SH-SY5Y (cell line): ENCODE measurements around the gene ABCA4.

Experiments
- GATA2 ChIP-seq: IDR thresholded peaks from 2 replicates; pipeline ENCODE4 v1.6.1; 2011; ENCODE audit warnings: mild to moderate bottlenecking, low read depth, low read length
- GATA3 ChIP-seq: IDR thresholded peaks from 2 replicates; pipeline ENCODE4 v1.6.1; 2011; ENCODE audit warnings: low read depth, mild to moderate bottlenecking, low read length, moderate library complexity

Gene ABCA4

DNA sequence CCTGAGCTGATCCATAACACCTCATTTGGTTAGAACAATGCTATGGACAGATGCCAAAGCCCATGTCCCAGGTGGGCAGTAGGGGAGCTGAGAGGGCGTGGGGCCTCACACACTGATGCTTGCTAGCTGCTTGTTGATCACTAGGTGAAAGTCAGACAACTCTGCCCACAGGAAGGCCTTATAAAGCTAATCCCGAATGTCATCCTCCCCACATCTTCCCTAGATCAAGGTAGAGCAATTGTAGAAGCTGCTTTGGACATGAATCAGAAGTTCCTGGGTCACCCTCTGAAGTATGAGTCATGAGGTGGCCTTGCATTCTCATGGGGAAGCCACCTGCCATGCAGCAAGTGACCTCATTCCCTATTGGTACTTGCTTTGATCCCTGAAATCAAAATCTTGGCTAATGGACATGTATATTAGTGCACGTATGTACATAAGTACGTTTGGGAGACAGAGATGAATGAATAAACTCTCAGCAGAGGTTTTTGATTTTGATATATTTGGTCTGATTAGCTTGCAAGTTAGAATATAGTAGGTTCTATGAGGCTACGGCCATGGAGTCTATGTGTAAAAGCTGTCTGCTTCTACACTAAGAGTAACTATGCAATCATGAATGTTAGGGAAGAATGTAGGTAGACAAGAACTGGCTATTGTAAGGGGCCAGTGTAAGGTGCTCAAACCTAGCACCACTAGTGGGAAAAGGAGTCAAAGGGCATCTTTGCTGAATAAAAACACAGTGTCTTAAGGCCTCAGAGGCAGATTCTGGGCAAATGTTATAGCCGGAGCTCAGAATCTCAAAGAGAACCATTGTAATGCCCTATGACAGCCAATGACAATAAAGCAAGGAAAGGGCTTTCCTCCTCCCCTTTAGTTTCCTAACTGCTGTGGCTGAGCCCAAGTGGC, 52.6 kb downstream of the ABCA4 start:
- TF ChIP-seq GATA3 (no peak), GATA2 (no peak)

DNA sequence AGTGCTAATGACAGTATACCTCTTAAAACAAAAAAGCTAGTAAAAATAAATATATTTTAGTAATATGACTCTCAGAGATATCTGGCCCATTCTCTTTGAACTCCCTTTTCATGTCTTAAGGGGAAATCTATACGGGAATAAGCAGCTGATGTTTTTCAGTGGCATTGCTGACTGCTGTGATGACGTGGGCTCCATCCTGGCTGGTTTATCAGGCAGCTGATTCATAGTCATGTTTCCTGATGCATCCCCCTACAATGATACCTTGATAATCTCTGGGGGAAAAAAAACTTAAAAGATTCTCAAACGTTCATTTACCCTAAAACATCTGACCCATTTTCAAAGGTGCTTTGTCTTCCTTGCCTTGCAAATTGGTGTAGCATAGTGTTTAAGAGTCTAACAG, 53.8 kb downstream of the ABCA4 start:
- TF ChIP-seq GATA2 (no peak), GATA3 (no peak)

DNA sequence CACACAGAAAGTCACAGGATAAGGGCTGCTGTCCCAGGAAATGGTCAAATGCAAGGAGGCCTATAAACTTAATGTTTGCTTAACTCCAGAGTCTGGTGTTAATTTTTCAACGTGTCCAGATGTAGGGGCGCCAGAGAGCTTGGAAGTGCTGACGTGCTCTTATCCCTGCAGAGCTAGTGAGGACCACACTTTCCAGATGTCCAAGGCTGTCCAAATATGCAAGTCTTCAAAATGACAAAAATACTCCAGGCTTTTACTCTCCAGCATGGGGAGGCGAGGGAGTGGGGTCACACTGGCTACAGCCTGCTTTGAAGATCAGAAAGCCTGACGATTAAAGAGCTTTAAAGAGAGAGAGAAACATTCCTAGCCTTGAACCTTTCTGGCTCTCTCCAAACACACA, 57.6 kb downstream of the ABCA4 start:
- TF ChIP-seq GATA2 (no peak), GATA3 (no peak)

DNA sequence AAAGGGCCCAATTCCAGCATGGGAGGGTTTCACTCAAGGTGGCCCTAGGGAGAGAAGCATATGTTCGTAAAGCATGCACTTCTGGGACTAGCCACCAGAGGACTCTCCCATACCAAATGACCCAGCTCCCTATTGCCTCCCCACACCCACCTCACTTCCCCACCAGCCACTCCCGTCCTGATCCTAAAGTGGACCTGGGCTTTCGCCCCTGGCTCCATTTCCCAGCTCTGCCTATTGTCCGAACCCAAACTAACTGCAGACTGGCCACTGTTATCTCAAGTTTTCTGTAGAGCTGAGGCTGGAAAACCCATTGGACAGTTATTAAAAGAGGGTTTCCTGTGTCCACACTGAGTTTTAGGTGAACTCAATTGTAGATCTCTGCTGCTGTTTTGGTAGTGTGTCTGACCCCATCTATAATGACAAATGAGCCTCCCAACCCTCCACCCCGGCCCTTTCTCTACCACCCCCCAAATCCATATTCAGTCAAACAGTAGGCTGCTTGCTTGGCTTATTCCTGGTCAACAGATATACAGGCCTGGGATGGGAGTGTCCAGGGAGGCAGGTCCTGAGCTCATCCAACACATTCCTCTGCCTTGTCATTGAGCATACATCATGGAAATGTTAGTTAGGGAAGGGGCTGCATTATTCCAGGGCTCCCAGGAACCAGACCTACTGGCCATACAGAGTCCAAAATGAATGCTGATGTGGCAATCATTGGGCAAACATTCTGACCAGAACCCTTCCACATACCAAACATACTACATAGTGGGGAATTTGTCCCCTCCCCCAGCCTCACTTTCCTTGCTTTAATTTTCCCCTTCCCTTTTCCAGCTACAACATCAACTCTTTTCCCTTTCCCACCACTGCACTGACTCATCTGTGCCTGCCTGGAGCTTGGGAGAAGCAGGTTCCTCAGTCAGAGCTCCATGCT, 59.2 kb downstream of the ABCA4 start:
- TF ChIP-seq GATA3 = no peak

GRCh38 chr1:94060720-94061119, 60.2 kb downstream of the ABCA4 start:
- TF ChIP-seq GATA2 (no peak), GATA3 (no peak)

GRCh38 chr1:94058766-94059165, 62.2 kb downstream of the ABCA4 start:
- no peak for TF ChIP-seq GATA3
- TF ChIP-seq GATA2 = no peak

DNA sequence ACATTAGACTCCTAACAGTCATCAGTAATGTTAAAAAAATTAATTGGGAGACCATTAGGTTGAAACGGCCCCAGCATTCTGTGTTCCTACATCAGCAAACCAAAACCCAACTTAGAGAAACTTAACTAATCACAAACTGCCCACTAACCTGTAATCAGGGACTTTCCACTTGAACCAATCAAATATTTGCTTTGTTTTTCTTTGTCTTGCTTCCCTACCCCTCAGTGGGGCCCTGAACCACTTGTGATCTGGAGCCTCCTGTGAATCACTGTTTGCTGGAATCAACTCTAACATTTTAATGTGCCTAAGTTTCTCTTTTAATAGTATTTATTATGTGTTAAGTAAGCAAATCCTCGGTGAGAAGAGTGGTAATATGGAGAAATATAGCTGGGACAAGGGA, 64.0 kb downstream of the ABCA4 start:
- TF ChIP-seq GATA2 = no peak
- TF ChIP-seq GATA3 = no peak

DNA sequence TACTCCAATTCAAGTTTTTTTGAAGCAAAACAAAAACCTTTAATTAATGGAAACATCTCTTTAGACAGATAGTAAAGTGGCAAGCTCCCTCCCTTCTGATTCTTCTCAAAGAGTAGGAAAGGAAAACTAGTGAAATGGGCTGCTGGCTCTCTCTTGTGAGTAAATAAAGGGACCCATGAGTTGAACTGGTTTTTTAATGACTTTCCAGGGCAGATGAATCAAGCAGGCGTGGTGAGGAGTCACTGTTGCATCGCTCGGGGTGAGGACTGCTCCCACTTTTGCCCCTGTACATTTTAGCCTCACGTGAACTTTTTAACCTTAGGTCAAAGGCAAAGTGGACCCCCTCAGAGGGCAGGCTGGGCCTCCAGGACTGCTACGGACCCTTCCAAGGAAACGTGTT, 64.8 kb downstream of the ABCA4 start:
- TF ChIP-seq GATA2 (no peak), GATA3 (no peak)

- TF ChIP-seq GATA3 (no peak), GATA2 (no peak)
These were observed 65.4 kb downstream of the ABCA4 start for GRCh38 chr1:94055459-94056122.

- no peak for TF ChIP-seq GATA2
These were observed 70.3 kb downstream of the ABCA4 start for GRCh38 chr1:94050675-94051074.

- TF ChIP-seq GATA3 = no peak
- no peak for TF ChIP-seq GATA2
These were observed 70.7 kb downstream of the ABCA4 start for GRCh38 chr1:94050254-94050653.

- TF ChIP-seq GATA2 (no peak), GATA3 (no peak)
These were observed 71.2 kb downstream of the ABCA4 start for GRCh38 chr1:94049791-94050190.

DNA sequence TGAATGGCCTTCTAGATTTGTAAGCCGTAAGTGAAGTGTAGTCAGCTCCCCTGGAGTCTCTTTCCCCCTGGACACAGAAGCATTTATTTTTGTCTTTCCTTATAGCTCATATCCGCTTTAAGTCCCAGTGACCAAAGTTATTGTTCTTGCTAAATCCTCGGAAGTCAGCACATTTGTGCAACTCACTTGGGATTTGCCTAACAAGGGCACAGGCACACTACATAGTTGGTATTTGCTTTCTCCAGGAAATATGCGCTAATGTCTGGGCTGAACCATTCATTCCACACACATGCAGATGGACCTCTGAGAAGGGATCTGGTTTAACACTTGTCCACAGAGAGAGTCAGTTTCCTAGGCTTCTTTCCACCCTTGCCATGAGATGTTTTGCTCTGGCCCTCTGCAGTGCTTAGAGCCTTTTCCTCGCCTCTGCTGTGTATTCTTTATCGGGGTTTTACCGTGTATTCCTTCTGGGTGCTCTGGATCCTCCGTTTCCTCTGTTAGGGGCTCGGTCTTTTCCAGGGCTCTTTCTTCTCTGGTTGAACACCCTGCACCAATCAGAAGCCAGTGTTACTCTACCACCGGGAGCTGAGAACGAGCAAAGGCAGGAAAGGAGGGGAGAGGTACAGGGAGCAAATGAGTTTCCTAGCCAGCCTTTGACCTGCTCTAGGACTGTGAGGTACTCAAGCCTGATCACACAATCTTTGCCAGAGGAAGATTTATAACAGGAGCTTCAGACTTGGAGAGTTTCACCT, 72.4 kb downstream of the ABCA4 start:
- TF ChIP-seq GATA3 (no peak), GATA2 (no peak)

- TF ChIP-seq GATA2 (no peak), GATA3 (no peak)
These were observed 73.0 kb downstream of the ABCA4 start for GRCh38 chr1:94047949-94048348.
